OCI-LY7 (cell line): ENCODE data around the gene DAP3. TPM values are rescaled to one million over a fixed set of nuclear protein-coding genes. Genes with fewer than 3 reads are reported as not detected.
A peak's percentile ranks its signal among the peaks of the same experiment; 100 is the strongest.

Experiments used
- BruUV-seq: library from RNA; stranded (reverse); fragments of 400-500 nt; replicated peaks from 2 replicates; lab custom pipeline; 2021; lab: Mats Ljungman, UMichigan
- CTCF ChIA-PET: fragments of 300-600 bp; sonication (Branson Sonifier 250); formaldehyde crosslinking; loops from one replicate; lab custom pipeline; 2022; ENCODE audit warnings: antibody characterized with exemption; ENCODE audit not compliant: unreplicated experiment; lab: Charles Lee
- POLR2A ChIA-PET: fragments of 300-600 bp; sonication (Branson Sonifier 250); formaldehyde crosslinking; loops from one replicate; lab custom pipeline; 2022; ENCODE audit warnings: antibody characterized with exemption; lab: Charles Lee
- DNase-seq: peaks from one replicate; pipeline ENCODE4 v3.0.0-alpha.2; 2015; ENCODE audit warnings: low spot score
- H2AFZ ChIP-seq: fragments of 200-600 bp; sonication (generic), shearing (Covaris generic); 2 replicates; pipeline ENCODE4 v1.6.1; 2014; ENCODE audit warnings: mild to moderate bottlenecking, antibody characterized with exemption, low read length, moderate library complexity
- H3K27ac ChIP-seq: fragments of 200-600 bp; sonication (generic); 2 replicates; pipeline ENCODE4 v1.5.1; 2014; ENCODE audit warnings: mixed run types, low read depth, mild to moderate bottlenecking, moderate library complexity, low read length, inconsistent platforms; ENCODE audit not compliant: poor library complexity, severe bottlenecking
- H3K36me3 ChIP-seq: fragments of 200-600 bp; sonication (generic); 2 replicates; pipeline ENCODE4 v1.6.1; 2014; ENCODE audit warnings: mild to moderate bottlenecking, antibody characterized with exemption, low read length, moderate library complexity, mixed read lengths; ENCODE audit not compliant: insufficient read depth
- H3K4me1 ChIP-seq: fragments of 200-600 bp; sonication (generic); 2 replicates; pipeline ENCODE4 v1.5.1; 2014; ENCODE audit warnings: mild to moderate bottlenecking, low read length; ENCODE audit not compliant: insufficient read depth, poor library complexity, severe bottlenecking
- H3K4me2 ChIP-seq: fragments of 200-600 bp; sonication (generic); 2 replicates; pipeline ENCODE4 v1.6.1; 2014; ENCODE audit warnings: mild to moderate bottlenecking, low read length
- H3K4me3 ChIP-seq: fragments of 200-600 bp; sonication (generic); 2 replicates; pipeline ENCODE4 v1.5.1; 2014; ENCODE audit warnings: mild to moderate bottlenecking, low read depth, low read length; ENCODE audit not compliant: poor library complexity, severe bottlenecking
- H3K79me2 ChIP-seq: fragments of 200-600 bp; sonication (generic); 2 replicates; pipeline ENCODE4 v1.6.1; 2016; ENCODE audit warnings: low read depth, mild to moderate bottlenecking, low read length, moderate library complexity, mixed read lengths; ENCODE audit not compliant: insufficient read depth
- H3K9me2 ChIP-seq: fragments of 200-600 bp; sonication (generic); 2 replicates; pipeline ENCODE4 v1.6.1; 2016; ENCODE audit warnings: mild to moderate bottlenecking, low read length, mixed read lengths; ENCODE audit not compliant: insufficient read depth
- H3K9me3 ChIP-seq: fragments of 200-600 bp; sonication (generic); 2 replicates; pipeline ENCODE4 v1.6.1; 2014; ENCODE audit warnings: mild to moderate bottlenecking, mixed run types, low read length, mixed read lengths
- H4K20me1 ChIP-seq: fragments of 200-600 bp; sonication (generic); 2 replicates; pipeline ENCODE4 v1.6.1; 2014; ENCODE audit warnings: mild to moderate bottlenecking, antibody characterized with exemption, low read length, moderate library complexity, mixed read lengths; ENCODE audit not compliant: insufficient read depth
- CTCF ChIP-seq: fragments of 200-600 bp; sonication (generic); conservative IDR thresholded peaks from 2 replicates; pipeline ENCODE4 v1.5.1; 2014; ENCODE audit warnings: mild to moderate bottlenecking, antibody characterized with exemption, low read length, moderate library complexity, mixed read lengths
- EZH2phosphoT487 ChIP-seq: fragments of 200-600 bp; sonication (generic); IDR thresholded peaks from 2 replicates; pipeline ENCODE4 v1.6.1; 2018; ENCODE audit warnings: low read depth, borderline replicate concordance, mild to moderate bottlenecking, mixed run types, antibody characterized with exemption, low read length, moderate library complexity, mixed read lengths
- intact Hi-C: fragments of 100-400 bp; cut with micrococcal nuclease; formaldehyde crosslinking; loops from one replicate; pipeline ENCODE4 v1.10.0; 2022; ENCODE audit not compliant: unreplicated experiment
- total RNA-seq, 2 experiments: library from RNA; depleted of rRNA in 1 of 2; stranded (reverse); fragments of >200 nt in 1 of 2; shearing (Covaris generic) in 1 of 2; gene quantifications; 2 replicates each; pipeline ENCODE4 v1.2.3, GENCODE V29; 2014 to 2022

DAP3 gene
- total RNA-seq, 2 experiments from 2014 or later: 110 to 178 TPM

- H3K4me3 ChIP-seq: peak within 1 kb of the TSS; percentile 93
- H3K27ac ChIP-seq: peak within 1 kb of the TSS; percentile 77
- peak; percentile 93 for DNase-seq
- H4K20me1 ChIP-seq: no peaks in the 10 kb centered on the region
- H2AFZ ChIP-seq: peak within 1 kb of the TSS; percentile 73; the same call in 1 of the 2 replicates
- H3K9me2 ChIP-seq: no peaks in the 10 kb centered on the region
- intact Hi-C loops: no loop called here
- CTCF ChIA-PET: no interaction called here
- no peak for TF ChIP-seq CTCF
- no peak for TF ChIP-seq EZH2phosphoT487
- peak within 1 kb of the TSS; percentile 73 for H3K4me2 ChIP-seq
- H3K4me1 ChIP-seq: peaks cover 25% of the 10 kb centered on the region
- peaks cover 19% of the 10 kb centered on the region for H3K9me3 ChIP-seq
- H3K36me3 ChIP-seq: peaks cover 63% of the 10 kb centered on the region
- POLR2A ChIA-PET: no interaction called here
- peaks cover 90% of the 10 kb centered on the region for H3K79me2 ChIP-seq
- no TSS peak for BruUV-seq
Observed at GRCh38 chr1:155688324-155689080, 389 bp upstream of the DAP3 start, which contains the start of gene YY1AP1. YY1AP1 (minus strand) TSS chr1:155688774; CDS start chr1:155680436, 8,338 bp downstream.

GRCh38 chr1:155691992-155692528, 3.2 kb downstream of the DAP3 start:
- H3K36me3 ChIP-seq: peaks cover 74% of the 10 kb centered on the region
- H3K9me2 ChIP-seq: no peaks in the 10 kb centered on the region
- H3K9me3 ChIP-seq: peaks cover 34% of the 10 kb centered on the region
- H3K4me2 ChIP-seq: no peak overlapping the region
- H3K79me2 ChIP-seq: peaks cover 90% of the 10 kb centered on the region
- no peak overlapping the region for H3K4me3 ChIP-seq
- H2AFZ ChIP-seq: no peak overlapping the region
- intact Hi-C loops: no loop called here
- no TSS peak for BruUV-seq
- no peaks in the 10 kb centered on the region for H4K20me1 ChIP-seq
- DNase-seq: no peak
- CTCF ChIA-PET: no interaction called here
- TF ChIP-seq EZH2phosphoT487: no peak
- TF ChIP-seq CTCF: no peak
- peaks cover 8% of the 10 kb centered on the region for H3K4me1 ChIP-seq
- no peak overlapping the region for H3K27ac ChIP-seq
- POLR2A ChIA-PET: no interaction called here

GRCh38 chr1:155694167-155694566, 5.3 kb downstream of the DAP3 start:
- TF ChIP-seq CTCF: no peak
- Histone ChIP-seq H3K4me1 (peaks cover 8% of the 10 kb centered on the region), H3K36me3 (peaks cover 95% of the 10 kb centered on the region), H3K4me3 (no peak overlapping the region), H3K4me2 (no peak overlapping the region), H3K27ac (no peak overlapping the region), H3K9me3 (peaks cover 35% of the 10 kb centered on the region), H2AFZ (no peak overlapping the region), H3K9me2 (no peaks in the 10 kb centered on the region), H4K20me1 (no peaks in the 10 kb centered on the region), H3K79me2 (peaks cover 100% of the 10 kb centered on the region)
- intact Hi-C loops: no loop called here
- ChIA-PET POLR2A (interaction anchor here (0.6 kb wide), 1 partner anchor 10 kb away, joined by 3 read pairs; no protein-coding TSS in a partner anchor), CTCF (no interaction called here)
- no peak for DNase-seq
- BruUV-seq: no TSS peak
